Measurements from ENCODE around the gene GNL1.

Gene GNL1, protein sequence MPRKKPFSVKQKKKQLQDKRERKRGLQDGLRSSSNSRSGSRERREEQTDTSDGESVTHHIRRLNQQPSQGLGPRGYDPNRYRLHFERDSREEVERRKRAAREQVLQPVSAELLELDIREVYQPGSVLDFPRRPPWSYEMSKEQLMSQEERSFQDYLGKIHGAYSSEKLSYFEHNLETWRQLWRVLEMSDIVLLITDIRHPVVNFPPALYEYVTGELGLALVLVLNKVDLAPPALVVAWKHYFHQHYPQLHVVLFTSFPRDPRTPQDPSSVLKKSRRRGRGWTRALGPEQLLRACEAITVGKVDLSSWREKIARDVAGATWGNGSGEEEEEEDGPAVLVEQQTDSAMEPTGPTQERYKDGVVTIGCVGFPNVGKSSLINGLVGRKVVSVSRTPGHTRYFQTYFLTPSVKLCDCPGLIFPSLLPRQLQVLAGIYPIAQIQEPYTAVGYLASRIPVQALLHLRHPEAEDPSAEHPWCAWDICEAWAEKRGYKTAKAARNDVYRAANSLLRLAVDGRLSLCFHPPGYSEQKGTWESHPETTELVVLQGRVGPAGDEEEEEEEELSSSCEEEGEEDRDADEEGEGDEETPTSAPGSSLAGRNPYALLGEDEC

GRCh38 chr6:30556066-30556905 lies at the start of gene GNL1:
GNL1 (minus strand) TSS chr6:30556489; CDS start chr6:30556203, 286 bp downstream.
- DNase-seq (ENCODE audit: low spot score): peak; percentile 93

DNA sequence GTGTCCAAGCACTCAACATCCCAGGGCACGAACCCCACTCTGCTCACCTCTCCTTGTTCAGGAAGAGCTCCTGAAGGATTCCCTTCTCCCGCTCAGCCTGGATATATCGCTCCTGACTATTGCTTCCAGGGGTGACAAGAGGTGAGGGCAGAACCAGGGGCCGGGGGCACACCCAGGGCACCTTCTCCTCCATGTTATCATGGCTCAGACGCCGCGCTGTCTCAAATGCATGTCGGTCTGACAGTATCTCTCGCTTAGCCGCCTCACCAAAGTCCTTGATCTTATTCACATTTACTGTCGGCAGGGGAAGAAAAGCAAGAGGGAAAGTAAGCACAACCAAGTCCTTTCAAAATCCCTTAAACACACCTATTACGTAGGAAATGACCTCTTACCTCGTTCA lies 47.7 kb upstream of the GNL1 start:
- no peak for DNase-seq (ENCODE audit: low spot score)

DNA sequence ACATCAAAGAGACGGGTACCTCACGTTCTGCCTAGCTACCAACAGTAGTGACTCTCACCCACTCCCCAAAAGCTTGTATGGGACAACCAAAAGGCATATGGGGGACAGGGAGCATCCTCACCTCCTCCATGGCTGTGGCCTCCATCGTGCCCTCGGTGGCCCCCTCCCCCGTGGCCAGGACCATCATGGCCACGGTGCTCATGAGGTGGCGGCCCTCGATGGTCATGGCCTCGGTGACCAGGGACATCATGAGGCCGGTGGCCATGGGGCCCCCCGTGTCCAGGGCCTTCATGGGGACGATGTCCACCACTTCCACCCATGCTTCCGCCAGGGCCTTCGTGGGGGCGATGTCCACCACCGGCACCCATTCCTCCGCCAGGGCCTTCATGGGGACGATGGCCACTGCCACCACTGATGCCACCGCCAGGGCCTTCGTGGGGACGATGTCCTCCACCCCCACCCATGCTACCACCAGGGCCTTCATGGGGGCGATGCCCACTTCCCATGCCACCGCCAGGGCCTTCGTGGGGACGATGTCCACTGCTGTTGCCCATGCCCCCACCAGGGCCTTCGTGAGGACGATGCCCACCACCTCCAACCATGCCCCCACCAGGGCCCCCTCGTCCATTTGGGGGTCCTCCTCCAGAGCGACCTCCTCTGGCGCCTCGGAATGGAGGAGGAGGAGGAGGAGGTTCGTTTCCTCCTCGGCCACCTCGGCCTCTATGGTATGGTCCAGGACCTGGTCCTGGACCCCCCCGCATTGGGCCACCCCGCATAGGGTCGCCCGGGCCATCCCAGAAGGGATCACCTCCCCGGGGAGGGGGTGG lies 45.7 kb upstream of the GNL1 start:
- DNase-seq (ENCODE audit: low spot score): no peak

DNA sequence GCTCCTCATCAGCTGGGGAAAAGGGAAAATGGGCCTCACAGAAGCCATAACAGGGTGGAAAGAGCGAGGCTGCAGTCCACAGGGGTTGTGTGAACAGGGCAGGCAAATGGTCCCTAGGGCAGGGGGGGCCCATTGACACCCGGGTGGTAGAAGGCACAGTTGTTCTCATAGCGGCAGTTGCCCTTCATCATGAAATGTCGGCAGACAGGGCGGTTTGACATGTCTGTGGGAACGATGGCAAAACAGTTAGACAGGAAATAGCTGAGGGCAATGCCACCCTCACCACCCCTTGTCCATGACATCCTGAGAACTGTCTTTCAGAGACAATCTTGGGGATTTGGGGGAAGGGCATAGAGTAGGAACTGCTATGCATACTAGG lies 45.1 kb upstream of the GNL1 start:
- no peak for DNase-seq (ENCODE audit: low spot score)

DNA sequence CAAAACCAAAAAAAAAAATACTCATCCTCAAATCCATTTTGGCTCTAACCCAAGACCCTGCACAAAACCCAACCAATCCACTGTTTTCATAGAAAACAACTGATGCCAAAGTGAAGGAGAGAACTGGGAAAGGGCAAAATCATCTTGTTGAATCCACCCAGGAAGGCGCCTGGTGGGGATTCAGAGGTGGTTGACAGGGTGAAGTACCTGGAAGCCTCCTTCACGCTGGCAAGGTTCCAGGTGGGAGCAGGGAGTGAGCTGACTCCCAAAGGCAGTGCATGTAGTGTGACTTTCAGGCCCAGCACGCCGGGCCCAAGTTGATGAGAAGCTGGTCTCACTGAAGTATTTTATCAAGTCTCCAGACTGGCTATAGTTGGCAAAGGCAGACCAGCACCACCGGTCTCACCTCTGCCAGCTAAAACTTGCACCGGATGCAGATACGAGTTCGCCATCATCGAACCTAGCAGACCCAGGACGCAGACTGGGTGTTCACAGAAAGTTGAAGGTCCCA lies 44.2 kb upstream of the GNL1 start:
- DNase-seq (ENCODE audit: low spot score): no peak

- no peak for DNase-seq (ENCODE audit: low spot score)
Observed at GRCh38 chr6:30599625-30600324, 43.5 kb upstream of the GNL1 start.

- DNase-seq (ENCODE audit: low spot score): no peak
Observed at GRCh38 chr6:30598912-30599624, 42.8 kb upstream of the GNL1 start.

- peak; percentile 79 for DNase-seq (ENCODE audit: low spot score)
Observed at GRCh38 chr6:30597315-30598144, 41.2 kb upstream of the GNL1 start.

- DNase-seq (ENCODE audit: low spot score): no peak
Observed at GRCh38 chr6:30592287-30592686, 36.0 kb upstream of the GNL1 start.

DNA sequence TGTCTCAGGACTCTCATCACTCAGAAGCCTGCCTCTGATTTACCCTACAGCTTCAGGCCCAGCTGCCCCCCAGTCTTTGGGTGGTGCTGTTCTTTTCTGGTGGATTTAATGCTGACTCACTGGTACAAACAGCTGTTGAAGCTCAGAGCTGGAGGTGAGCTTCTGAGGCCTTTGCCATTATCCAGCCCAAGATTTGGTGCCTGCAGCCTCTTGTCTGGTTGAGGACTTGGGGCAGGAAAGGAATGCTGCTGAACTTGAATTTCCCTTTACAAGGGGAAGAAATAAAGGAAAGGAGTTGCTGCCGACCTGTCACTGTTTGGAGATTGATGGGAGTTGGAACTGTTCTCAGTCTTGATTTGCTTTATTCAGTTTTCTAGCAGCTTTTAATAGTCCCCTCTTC lies 34.7 kb upstream of the GNL1 start:
- DNase-seq (ENCODE audit: low spot score): no peak

GRCh38 chr6:30590509-30590908 lies 34.2 kb upstream of the GNL1 start:
- no peak for DNase-seq (ENCODE audit: low spot score)

- DNase-seq (ENCODE audit: low spot score): no peak
Observed at GRCh38 chr6:30589754-30590358, 33.6 kb upstream of the GNL1 start.

DNA sequence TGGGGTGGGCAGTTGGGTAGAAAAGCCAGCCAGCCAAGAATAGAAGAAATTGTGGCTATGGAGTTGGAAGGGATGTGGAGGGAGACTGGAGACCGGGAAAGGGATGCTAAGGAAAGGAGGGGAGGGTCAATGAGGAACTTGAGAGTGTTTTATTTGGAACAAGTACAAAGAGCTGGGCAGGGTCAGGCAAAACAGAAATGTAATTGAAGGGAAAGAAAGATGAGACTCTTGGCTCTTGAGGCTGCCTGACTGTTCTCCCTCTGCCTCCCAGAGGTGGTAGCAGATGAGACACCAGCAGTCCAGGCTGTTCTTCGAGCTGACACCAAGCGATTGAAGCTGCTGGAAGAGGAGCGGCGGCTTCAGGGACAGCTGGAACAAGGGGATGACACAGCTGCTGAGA lies 27.6 kb upstream of the GNL1 start:
- DNase-seq (ENCODE audit: low spot score): no peak

DNA sequence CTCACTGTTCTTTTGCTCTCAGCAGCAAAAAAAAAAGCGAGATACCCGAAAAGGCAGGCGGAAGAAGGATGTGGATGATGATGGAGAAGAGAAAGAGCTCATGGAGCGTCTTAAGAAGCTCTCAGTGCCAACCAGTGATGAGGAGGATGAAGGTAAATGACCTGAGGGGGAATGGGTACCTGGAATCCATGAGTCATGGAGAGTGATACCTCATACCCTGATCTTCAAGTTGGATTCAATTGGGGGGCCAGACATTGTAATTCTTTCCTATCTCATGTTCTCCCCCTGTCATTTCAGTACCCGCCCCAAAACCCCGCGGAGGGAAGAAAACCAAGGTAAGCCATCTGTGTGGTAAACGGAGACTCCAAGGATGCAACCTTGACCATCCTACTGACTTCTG lies 21.8 kb upstream of the GNL1 start:
- DNase-seq (ENCODE audit: low spot score): no peak

- no peak for DNase-seq (ENCODE audit: low spot score)
Observed at GRCh38 chr6:30573113-30573512, 16.8 kb upstream of the GNL1 start.

- DNase-seq (ENCODE audit: low spot score): no peak
Observed at GRCh38 chr6:30572148-30572547, 15.9 kb upstream of the GNL1 start.

GRCh38 chr6:30571762-30572082 lies 15.4 kb upstream of the GNL1 start:
- no peak for DNase-seq (ENCODE audit: low spot score)

- DNase-seq (ENCODE audit: low spot score): peak; percentile 99
Observed at GRCh38 chr6:30571075-30571761, 14.9 kb upstream of the GNL1 start, which contains the start of gene ABCF1. ABCF1 (plus strand) TSS chr6:30571442; CDS start chr6:30571488, 46 bp downstream.

- no peak for DNase-seq (ENCODE audit: low spot score)
Observed at GRCh38 chr6:30570740-30571074, 14.4 kb upstream of the GNL1 start.

All from D341Med (cell line).